ENCODE results near the gene ROCK2.

GRCh38 chr2:11182951-11183350, 161.5 kb downstream of the ROCK2 start:
- TF ChIP-seq CTCF (IDR thresholded peaks at IDR 0.05) = no peak
- TF ChIP-seq POLR2A (IDR thresholded peaks at IDR 0.05) = no peak
